Vagina (tissue), 2 donors: ENCODE results near the gene HLA-B. TPM values are rescaled to one million over a fixed set of nuclear protein-coding genes. Genes with fewer than 3 reads are reported as not detected.

ENCODE experiments used
- DNase-seq, 2 donors: peaks; one replicate each; pipeline ENCODE4 v3.0.0-alpha.2; 2017; ENCODE audit errors: extremely low spot score in 2 of 2
- H3K27ac ChIP-seq: fragments of 200-600 bp; sonication (generic); one replicate; pipeline ENCODE4 v1.5.1; 2019
- H3K27me3 ChIP-seq: fragments of 200-600 bp; sonication (generic); one replicate; pipeline ENCODE4 v1.5.1; 2019
- H3K36me3 ChIP-seq, 2 donors: fragments of 200-600 bp; sonication (generic); one replicate each; pipeline ENCODE4 v1.5.1; 2017 to 2019
- H3K4me1 ChIP-seq: fragments of 200-600 bp; sonication (generic); one replicate; pipeline ENCODE4 v1.5.1; 2019
- H3K4me3 ChIP-seq, 2 donors: fragments of 200-600 bp; sonication (generic); 1 replicate in 1 of 2; 2 replicates in 1 of 2; pipeline ENCODE4 v1.5.1; 2016 to 2019
- H3K9me3 ChIP-seq: fragments of 200-600 bp; sonication (generic); one replicate; pipeline ENCODE4 v1.5.1; 2019
- CTCF ChIP-seq, 3 experiments: fragments of 450-650 bp in 2 of 3; fragments of 200-600 bp in 1 of 3; sonication (generic) in 1 of 3; IDR thresholded peaks; one replicate each; pipeline ENCODE4 v1.5.1; 2017 to 2019; ENCODE audit warnings: antibody characterized with exemption in 3 of 3, mild to moderate bottlenecking in 2 of 3, moderate library complexity in 2 of 3
- POLR2A ChIP-seq, 2 donors: fragments of 450-650 bp; IDR thresholded peaks; one replicate each; pipeline ENCODE4 v1.6.1; 2017; ENCODE audit warnings: antibody characterized with exemption in 2 of 2, mild to moderate bottlenecking in 2 of 2, moderate library complexity in 2 of 2
- POLR2AphosphoS5 ChIP-seq, 2 donors: sonication (generic); formaldehyde crosslinking; IDR thresholded peaks; one replicate each; pipeline ENCODE4 v1.9.0; 2017; ENCODE audit warnings: antibody characterized with exemption in 2 of 2, mild to moderate bottlenecking in 2 of 2, low read depth in 1 of 2; ENCODE audit not compliant: insufficient read depth in 1 of 2
- intact Hi-C: fragments of 100-400 bp; cut with DNase I; formaldehyde crosslinking; loops from one replicate; pipeline ENCODE4 v1.15.1; 2023
- total RNA-seq: library from RNA; depleted of rRNA; stranded (reverse); fragments of >200 nt; gene quantifications from one replicate; pipeline ENCODE4 v1.2.3, GENCODE V29; 2016

HLA-B gene
- total RNA-seq, 1 donor from 2014 or later, result 921 TPM

GRCh38 chr6:31352310-31352682 lies 4.7 kb downstream of the HLA-B start:
- no peak overlapping the region for H3K27ac ChIP-seq
- peaks cover 26% of the 10 kb centered on the region for H3K4me1 ChIP-seq
- H3K4me3 ChIP-seq, result no peak overlapping the region
- no peak for DNase-seq
- TF ChIP-seq POLR2AphosphoS5 (IDR thresholded peaks at IDR 0.05; ENCODE audit: insufficient read depth in 1 of 2, low read depth in 1 of 2) (no peak), POLR2A (IDR thresholded peaks at IDR 0.05) (no peak), CTCF (IDR thresholded peaks at IDR 0.05) (no peak)
- peaks cover 0 to 23% of the 10 kb centered on the region in 2 donors for H3K36me3 ChIP-seq
- no peaks in the 10 kb centered on the region for H3K27me3 ChIP-seq
- intact Hi-C loops, result loop anchor here (5.0 kb wide), 1 partner anchor 85 kb away; no protein-coding TSS in a partner anchor
- no peaks in the 10 kb centered on the region for H3K9me3 ChIP-seq

- Histone ChIP-seq H3K4me3 (no peak overlapping the region), H3K4me1 (peaks cover 26% of the 10 kb centered on the region), H3K27ac (no peak overlapping the region), H3K9me3 (no peaks in the 10 kb centered on the region), H3K36me3 (peaks cover 0 to 23% of the 10 kb centered on the region in 2 donors), H3K27me3 (no peaks in the 10 kb centered on the region)
- DNase-seq, result no peak
- TF ChIP-seq CTCF (IDR thresholded peaks at IDR 0.05), result no peak
- TF ChIP-seq POLR2A (IDR thresholded peaks at IDR 0.05), result no peak
- no peak for TF ChIP-seq POLR2AphosphoS5 (IDR thresholded peaks at IDR 0.05; ENCODE audit: insufficient read depth in 1 of 2, low read depth in 1 of 2)
- intact Hi-C loops, result loop anchor here (5.0 kb wide), 1 partner anchor 84 kb away; no protein-coding TSS in a partner anchor
These were observed 5.3 kb downstream of the HLA-B start for GRCh38 chr6:31351401-31352309.

- Histone ChIP-seq H3K36me3 (peaks cover 0 to 23% of the 10 kb centered on the region in 2 donors), H3K9me3 (no peaks in the 10 kb centered on the region), H3K4me1 (peaks cover 26% of the 10 kb centered on the region), H3K27me3 (no peaks in the 10 kb centered on the region), H3K4me3 (no peak overlapping the region), H3K27ac (no peak overlapping the region)
- TF ChIP-seq POLR2AphosphoS5 (IDR thresholded peaks at IDR 0.05; ENCODE audit: insufficient read depth in 1 of 2, low read depth in 1 of 2), result no peak
- no peak for TF ChIP-seq CTCF (IDR thresholded peaks at IDR 0.05)
- no peak for TF ChIP-seq POLR2A (IDR thresholded peaks at IDR 0.05)
- DNase-seq, result no peak
- intact Hi-C loops, result loop anchor here (5.0 kb wide), 1 partner anchor 84 kb away; no protein-coding TSS in a partner anchor
These were observed 6.0 kb downstream of the HLA-B start for GRCh38 chr6:31351033-31351380.

- intact Hi-C loops, result loop anchor here (5.0 kb wide), 1 partner anchor 83 kb away; no protein-coding TSS in a partner anchor
These were observed 6.6 kb downstream of the HLA-B start for GRCh38 chr6:31350196-31351032.

More at GRCh38 chr6:31350196-31351032, 6.6 kb downstream of the HLA-B start:
- H3K4me1 ChIP-seq, result peaks cover 21% of the 10 kb centered on the region
- no peaks in the 10 kb centered on the region for H3K9me3 ChIP-seq
- no peak for DNase-seq
- H3K27me3 ChIP-seq, result no peaks in the 10 kb centered on the region
- H3K4me3 ChIP-seq, result no peak overlapping the region
- no peak overlapping the region for H3K27ac ChIP-seq
- no peak for TF ChIP-seq POLR2AphosphoS5 (IDR thresholded peaks at IDR 0.05; ENCODE audit: insufficient read depth in 1 of 2, low read depth in 1 of 2)
- TF ChIP-seq POLR2A (IDR thresholded peaks at IDR 0.05), result no peak
- TF ChIP-seq CTCF (IDR thresholded peaks at IDR 0.05), result no peak
- H3K36me3 ChIP-seq, result peaks cover 0 to 18% of the 10 kb centered on the region in 2 donors
